Gastroesophageal sphincter (tissue), 4 donors: ENCODE results near the gene NAMPT. TPM values are rescaled to one million over a fixed set of nuclear protein-coding genes. Genes with fewer than 3 reads are reported as not detected.

Experiments used
- ATAC-seq: fragments of 150-250 bp; one replicate; pipeline ENCODE4 v1.9.1; 2016; ENCODE audit warnings: mild to moderate bottlenecking, moderate library complexity
- H3K27ac ChIP-seq, 4 donors: fragments of 200-600 bp; sonication (generic) in 3 of 4; 1 replicate in 3 of 4; 2 replicates in 1 of 4; pipeline ENCODE4 v1.5.1; 2016 to 2019
- H3K27me3 ChIP-seq: fragments of 200-600 bp; sonication (generic); one replicate; pipeline ENCODE4 v1.5.1; 2019
- H3K36me3 ChIP-seq, 2 donors: fragments of 200-600 bp; sonication (generic); one replicate each; pipeline ENCODE4 v1.5.1; 2019; ENCODE audit warnings: control low read depth in 1 of 2
- H3K4me1 ChIP-seq, 3 donors: fragments of 200-600 bp; sonication (generic); 1 replicate in 2 of 3; 2 replicates in 1 of 3; pipeline ENCODE4 v1.5.1; 2016 to 2019; ENCODE audit warnings: control low read depth in 2 of 3
- H3K4me3 ChIP-seq, 2 donors: fragments of 200-600 bp; sonication (generic); one replicate each; pipeline ENCODE4 v1.5.1; 2019; ENCODE audit warnings: mild to moderate bottlenecking in 1 of 2, moderate library complexity in 1 of 2
- H3K9me3 ChIP-seq, 3 donors: fragments of 200-600 bp; sonication (generic); one replicate each; pipeline ENCODE4 v1.5.1; 2017 to 2019; ENCODE audit warnings: control low read depth in 2 of 3
- EP300 ChIP-seq: sonication (generic); formaldehyde crosslinking; IDR thresholded peaks from one replicate; pipeline ENCODE4 v1.6.1; 2017; ENCODE audit warnings: antibody characterized with exemption, mild to moderate bottlenecking
- POLR2A ChIP-seq, 2 donors: fragments of 450-650 bp; IDR thresholded peaks; one replicate each; pipeline ENCODE4 v1.6.1; 2017; ENCODE audit warnings: antibody characterized with exemption in 2 of 2, mild to moderate bottlenecking in 2 of 2, moderate library complexity in 1 of 2
- POLR2AphosphoS5 ChIP-seq: sonication (generic); formaldehyde crosslinking; IDR thresholded peaks from one replicate; pipeline ENCODE4 v1.6.1; 2017; ENCODE audit warnings: antibody characterized with exemption
- WGBS, 2 donors: methylation state at CpG; one replicate each; pipeline ENCODE4 v1.1.5; 2018; ENCODE audit warnings: low coverage in 1 of 2; 5-methylcytosine and 5-hydroxymethylcytosine counted together
- total RNA-seq, 4 donors: library from RNA; depleted of rRNA; stranded (reverse); fragments of >200 nt; gene quantifications; one replicate each; pipeline ENCODE4 v1.1.0, GENCODE V29; 2016
- TF ChIP-seq, protein P1 (sequence below), 4 experiments: fragments of 200-600 bp in 2 of 4; fragments of 450-650 bp in 2 of 4; sonication (generic) in 1 of 4; IDR thresholded peaks; one replicate each; pipeline ENCODE4 v1.5.1; 2017 to 2019; ENCODE audit warnings: antibody characterized with exemption in 4 of 4, mild to moderate bottlenecking in 2 of 4, moderate library complexity in 2 of 4

The NAMPT gene
- total RNA-seq, 4 donors from 2014 or later: 63.1 to 611 (median 150) TPM

- no peak for ATAC-seq
- Histone ChIP-seq H3K27ac (no peak overlapping the region), H3K9me3 (no peaks in the 10 kb centered on the region), H3K27me3 (no peaks in the 10 kb centered on the region), H3K4me1 (peaks cover 5 to 52% (median 12%) of the 10 kb centered on the region in 3 donors), H3K36me3 (no peaks in the 10 kb centered on the region), H3K4me3 (peak overlapping the region in 1 of 2 donors; percentile 89)
- TF ChIP-seq, protein P1, sequence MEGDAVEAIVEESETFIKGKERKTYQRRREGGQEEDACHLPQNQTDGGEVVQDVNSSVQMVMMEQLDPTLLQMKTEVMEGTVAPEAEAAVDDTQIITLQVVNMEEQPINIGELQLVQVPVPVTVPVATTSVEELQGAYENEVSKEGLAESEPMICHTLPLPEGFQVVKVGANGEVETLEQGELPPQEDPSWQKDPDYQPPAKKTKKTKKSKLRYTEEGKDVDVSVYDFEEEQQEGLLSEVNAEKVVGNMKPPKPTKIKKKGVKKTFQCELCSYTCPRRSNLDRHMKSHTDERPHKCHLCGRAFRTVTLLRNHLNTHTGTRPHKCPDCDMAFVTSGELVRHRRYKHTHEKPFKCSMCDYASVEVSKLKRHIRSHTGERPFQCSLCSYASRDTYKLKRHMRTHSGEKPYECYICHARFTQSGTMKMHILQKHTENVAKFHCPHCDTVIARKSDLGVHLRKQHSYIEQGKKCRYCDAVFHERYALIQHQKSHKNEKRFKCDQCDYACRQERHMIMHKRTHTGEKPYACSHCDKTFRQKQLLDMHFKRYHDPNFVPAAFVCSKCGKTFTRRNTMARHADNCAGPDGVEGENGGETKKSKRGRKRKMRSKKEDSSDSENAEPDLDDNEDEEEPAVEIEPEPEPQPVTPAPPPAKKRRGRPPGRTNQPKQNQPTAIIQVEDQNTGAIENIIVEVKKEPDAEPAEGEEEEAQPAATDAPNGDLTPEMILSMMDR (IDR thresholded peaks at IDR 0.05): no peak
- TF ChIP-seq POLR2AphosphoS5: no peak
- TF ChIP-seq POLR2A (IDR thresholded peaks at IDR 0.05): no peak
- TF ChIP-seq EP300: no peak
- WGBS, 2 donors: 73 to 84% methylated on average over 6 of the region's 6 CpGs
These were observed 2.4 kb downstream of the NAMPT start for GRCh38 chr7:106282390-106282789.

DNA sequence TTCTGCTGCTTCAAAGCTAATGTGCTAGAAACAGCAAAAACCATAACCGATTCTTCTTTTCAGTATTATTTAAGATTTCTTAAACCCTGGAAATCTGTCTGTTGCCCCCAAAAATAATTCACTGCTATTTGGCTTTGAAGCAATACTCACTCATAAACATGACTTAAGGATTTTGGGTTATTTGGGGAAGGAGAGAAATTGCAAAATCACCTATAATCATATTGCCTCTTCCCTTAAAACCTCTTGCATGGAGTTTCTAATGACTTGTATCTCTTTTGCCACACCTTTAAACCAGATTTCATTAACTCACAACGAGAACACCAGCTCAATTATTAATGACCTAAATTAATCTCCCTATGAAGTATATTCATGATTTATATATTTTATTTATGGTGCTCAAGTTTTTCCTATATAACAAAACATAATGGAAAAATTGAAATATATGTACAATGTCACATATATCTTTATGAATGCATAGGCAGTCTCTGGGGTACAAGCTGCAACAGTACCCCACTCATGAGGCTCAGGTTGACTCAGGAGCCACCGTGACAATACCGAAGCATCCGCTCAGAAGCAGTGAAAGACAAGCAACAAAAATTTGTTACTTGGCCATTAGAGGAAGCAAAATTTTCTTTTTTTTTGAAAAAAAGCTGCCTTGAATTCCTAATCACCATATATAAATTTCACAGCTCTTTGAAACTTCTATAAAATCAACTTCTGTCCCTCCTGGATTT lies 3.0 kb downstream of the NAMPT start:
- Histone ChIP-seq H3K27ac (no peak overlapping the region), H3K4me3 (no peak overlapping the region), H3K9me3 (no peaks in the 10 kb centered on the region), H3K4me1 (peaks cover 5 to 52% (median 12%) of the 10 kb centered on the region in 3 donors), H3K27me3 (no peaks in the 10 kb centered on the region), H3K36me3 (peaks cover 0 to under 1% of the 10 kb centered on the region in 2 donors)
- no peak for ATAC-seq
- WGBS, 2 donors: 97% methylated on average over 5 of the region's 5 CpGs
- no peak for TF ChIP-seq POLR2AphosphoS5
- TF ChIP-seq POLR2A (IDR thresholded peaks at IDR 0.05): no peak
- TF ChIP-seq, protein P1 (IDR thresholded peaks at IDR 0.05): no peak
- TF ChIP-seq EP300: no peak

DNA sequence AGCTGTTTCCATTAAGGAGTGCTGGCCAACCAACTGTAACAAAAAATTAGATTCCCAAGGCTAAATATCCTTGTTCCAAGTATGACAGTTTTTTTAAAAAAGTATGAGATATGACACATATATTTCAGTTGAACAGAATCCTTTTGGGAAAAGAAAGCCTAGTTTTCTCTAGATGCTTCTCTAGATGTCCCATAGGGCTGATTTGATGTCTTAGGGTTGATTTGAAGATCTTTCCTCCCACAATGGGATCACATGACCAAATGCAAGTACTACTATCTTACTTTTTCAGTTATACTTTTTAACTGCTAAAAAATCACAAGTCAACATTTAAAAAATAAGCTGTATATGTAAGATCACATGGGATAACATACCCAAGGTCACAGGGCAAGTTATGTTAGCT lies 3.7 kb downstream of the NAMPT start:
- no peak for ATAC-seq
- Histone ChIP-seq H3K9me3 (no peaks in the 10 kb centered on the region), H3K27me3 (no peaks in the 10 kb centered on the region), H3K4me1 (peaks cover 5 to 51% (median 12%) of the 10 kb centered on the region in 3 donors), H3K4me3 (no peak overlapping the region), H3K36me3 (peaks cover 0 to 7% of the 10 kb centered on the region in 2 donors), H3K27ac (no peak overlapping the region)
- TF ChIP-seq POLR2AphosphoS5 (no peak), POLR2A (IDR thresholded peaks at IDR 0.05) (no peak)
- TF ChIP-seq, protein P1 (IDR thresholded peaks at IDR 0.05): no peak

- Histone ChIP-seq H3K4me1 (peaks cover 5 to 44% (median 12%) of the 10 kb centered on the region in 3 donors), H3K27ac (no peak overlapping the region)
- no peak for ATAC-seq
These were observed 5.2 kb downstream of the NAMPT start for GRCh38 chr7:106279425-106280197.

More at GRCh38 chr7:106279425-106280197, 5.2 kb downstream of the NAMPT start:
- H3K4me3 ChIP-seq: no peak overlapping the region
- H3K27me3 ChIP-seq: no peaks in the 10 kb centered on the region
- 81 to 100% methylated on average over 2 of the region's 2 CpGs for WGBS, 2 donors
- peaks cover 1 to 22% of the 10 kb centered on the region in 2 donors for H3K36me3 ChIP-seq
- TF ChIP-seq, protein P1 (IDR thresholded peaks at IDR 0.05): no peak
- TF ChIP-seq POLR2A (IDR thresholded peaks at IDR 0.05): no peak
- TF ChIP-seq POLR2AphosphoS5: no peak
- no peak for TF ChIP-seq EP300
- no peaks in the 10 kb centered on the region for H3K9me3 ChIP-seq
